HG03045 (cell line): ENCODE data around the gene ATF4.

Experiments
- ATAC-seq: cut with Tn5 transposase; IDR thresholded peaks from one replicate; pipeline ENCODE4 v1.9.1; 2021; ENCODE audit warnings: mild to moderate bottlenecking, moderate library complexity; ENCODE audit not compliant: unreplicated experiment

ATF4 gene

GRCh38 chr22:39528080-39528661 lies 7.8 kb downstream of the ATF4 start:
- no peak for ATAC-seq

DNA sequence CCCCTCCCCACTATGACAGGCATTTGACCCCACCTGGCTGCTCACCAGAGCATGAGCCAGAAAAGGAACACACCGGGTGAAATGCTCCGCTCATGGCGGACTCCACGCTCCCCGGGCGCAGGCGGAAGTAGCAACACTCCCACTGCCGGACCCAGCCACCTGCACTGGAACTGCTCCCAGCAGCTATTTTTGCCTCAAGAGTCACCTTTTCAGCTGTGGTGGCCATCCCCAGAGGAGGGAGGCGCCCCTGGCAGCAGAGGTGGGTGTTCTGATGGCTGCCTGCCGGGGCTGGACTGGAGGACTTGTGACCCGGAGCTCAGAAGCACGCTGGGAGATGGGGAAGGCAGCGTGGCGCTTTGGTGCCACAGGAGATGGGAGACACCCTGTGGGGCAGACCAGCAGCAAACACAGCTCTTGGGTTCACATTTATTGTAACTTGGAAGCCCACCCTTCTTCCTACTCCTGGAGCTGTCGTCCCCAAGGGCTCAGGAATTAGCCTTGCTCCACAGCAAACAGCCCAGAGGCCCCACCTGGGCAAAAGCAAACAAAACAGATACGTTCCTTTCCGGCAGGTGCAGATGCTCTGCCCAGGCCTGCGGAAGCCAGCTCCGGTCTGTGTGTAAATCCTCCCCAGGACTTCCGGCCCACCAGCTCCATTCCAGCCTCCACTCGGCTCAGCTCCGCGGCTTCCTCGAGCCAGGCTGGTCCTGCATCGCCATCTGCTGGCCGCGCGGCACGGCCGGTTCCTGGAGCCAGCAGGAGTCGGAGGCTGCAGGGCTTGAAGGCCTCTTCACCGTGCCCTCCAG lies 8.5 kb downstream of the ATF4 start:
- ATAC-seq: no peak

DNA sequence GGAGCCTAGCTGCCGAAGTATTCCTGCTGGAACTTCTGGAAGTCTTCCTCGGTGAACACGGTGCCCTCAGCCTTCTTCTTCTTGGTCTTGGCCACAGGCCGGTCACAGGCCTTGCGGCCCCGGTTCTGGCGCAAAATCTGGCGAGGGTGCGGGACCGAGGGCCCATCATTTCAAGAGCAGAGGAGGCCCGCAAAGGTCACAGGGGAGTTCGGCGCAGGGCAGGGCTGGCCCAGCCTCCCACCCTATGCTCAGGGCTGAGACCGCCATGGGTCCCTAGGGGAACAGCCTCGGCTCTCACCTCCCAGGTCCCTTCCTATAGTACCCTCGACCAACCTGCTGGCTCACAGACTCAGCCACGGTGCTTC lies 9.1 kb downstream of the ATF4 start:
- ATAC-seq: no peak

- ATAC-seq: no peak
Measured at GRCh38 chr22:39530116-39530515, 9.8 kb downstream of the ATF4 start.

DNA sequence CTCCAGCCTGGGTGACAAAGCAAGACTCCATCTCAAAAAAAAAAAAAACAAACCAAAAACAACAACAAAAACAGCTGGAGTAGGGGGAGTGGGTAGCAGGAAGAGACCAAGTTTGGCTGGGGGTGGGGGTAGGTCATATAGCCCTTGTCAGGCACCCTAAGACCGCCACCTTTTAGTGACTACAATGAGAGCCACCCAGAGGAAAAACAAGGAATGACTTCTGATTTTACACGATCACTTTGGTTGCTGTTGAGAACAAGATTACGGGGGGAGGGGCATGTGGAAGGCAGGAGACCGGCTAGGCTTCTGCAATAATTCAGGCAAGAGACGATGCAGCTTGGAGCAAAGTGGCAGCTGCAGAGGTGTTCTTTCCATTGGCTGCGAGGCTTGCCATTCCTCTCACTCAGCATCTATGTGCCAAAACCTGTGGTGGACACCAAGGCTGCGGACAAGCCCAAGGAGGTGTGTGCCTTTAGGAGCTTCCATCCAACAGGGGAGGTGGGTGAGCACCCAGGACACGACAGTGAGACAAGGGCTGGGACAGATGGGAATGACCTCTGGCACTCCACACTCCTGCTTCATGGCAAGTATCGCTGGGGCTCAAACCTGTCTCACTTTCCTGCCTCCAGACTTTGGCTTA lies 10.4 kb downstream of the ATF4 start:
- ATAC-seq: no peak

GRCh38 chr22:39532215-39533073 lies 12.1 kb downstream of the ATF4 start, which contains the start of gene RPS19BP1:
Gene RPS19BP1 (minus strand): TSS chr22:39532748. CDS start chr22:39532738, 10 bp downstream.
- ATAC-seq: peak; percentile 75

DNA sequence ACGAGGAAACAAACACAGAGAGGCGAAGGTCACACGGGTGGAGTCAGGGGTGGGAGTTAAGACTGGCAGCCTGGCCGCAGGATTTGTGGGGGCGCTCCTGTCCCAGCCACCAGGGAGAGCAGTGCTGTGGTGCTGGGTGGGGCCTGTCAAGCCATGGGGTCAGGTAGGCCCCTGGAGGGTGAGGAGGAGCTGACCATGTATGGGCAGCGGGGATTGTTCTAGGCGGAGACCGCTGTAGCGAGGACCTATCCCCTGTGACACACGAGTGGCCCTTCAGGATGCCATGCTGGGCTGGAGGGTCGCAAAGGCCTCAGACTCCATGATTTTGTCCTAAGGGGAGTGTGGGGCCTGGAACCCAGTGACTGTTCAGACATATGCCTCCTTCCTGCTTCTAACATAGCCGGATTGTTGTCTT lies 13.7 kb downstream of the ATF4 start:
- no peak for ATAC-seq

- no peak for ATAC-seq
Measured at GRCh38 chr22:39534591-39535356, 14.4 kb downstream of the ATF4 start.

DNA sequence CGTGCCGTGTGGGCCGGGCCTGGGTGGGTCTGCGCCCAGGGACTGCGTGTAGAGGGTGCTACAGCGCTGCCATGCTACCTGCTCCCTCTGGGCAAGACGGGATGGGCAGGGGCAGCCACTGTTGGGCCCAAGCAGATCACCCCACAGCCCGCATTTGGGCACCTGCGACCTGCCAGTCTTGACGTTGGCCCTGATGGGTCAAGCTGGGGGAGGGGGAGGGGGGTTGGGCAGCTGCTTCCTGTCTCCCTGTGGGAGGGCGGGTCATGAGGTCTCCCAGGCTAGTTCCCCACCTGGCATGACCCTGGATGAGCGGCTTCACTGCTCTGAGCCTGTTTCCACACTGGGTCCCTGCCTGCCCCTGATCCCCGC lies 15.0 kb downstream of the ATF4 start:
- ATAC-seq: no peak

GRCh38 chr22:39535831-39536449 lies 15.6 kb downstream of the ATF4 start:
- ATAC-seq: no peak

- ATAC-seq: no peak
Measured at GRCh38 chr22:39536711-39537110, 16.3 kb downstream of the ATF4 start.

- ATAC-seq: no peak
Measured at GRCh38 chr22:39537975-39538374, 17.6 kb downstream of the ATF4 start.

DNA sequence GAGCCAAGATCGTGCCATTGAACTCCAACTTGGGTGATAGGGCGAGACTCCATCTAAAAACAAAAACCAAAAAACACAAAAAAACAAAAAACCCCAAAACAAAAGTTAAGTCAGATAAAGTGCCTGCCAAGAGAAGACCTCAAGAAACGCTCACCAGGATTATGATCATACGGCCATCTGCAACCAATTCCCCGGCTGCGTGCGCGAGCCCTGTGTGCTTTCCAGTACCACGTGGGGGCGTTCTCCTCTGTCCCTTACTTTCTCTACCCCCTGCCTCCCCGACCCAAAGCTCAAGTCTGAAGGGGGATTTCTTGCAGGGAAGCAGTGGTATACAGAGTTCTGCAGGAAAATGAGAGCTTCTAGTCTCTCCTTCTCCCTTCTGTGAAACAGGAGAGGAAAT lies 22.7 kb downstream of the ATF4 start:
- no peak for ATAC-seq

DNA sequence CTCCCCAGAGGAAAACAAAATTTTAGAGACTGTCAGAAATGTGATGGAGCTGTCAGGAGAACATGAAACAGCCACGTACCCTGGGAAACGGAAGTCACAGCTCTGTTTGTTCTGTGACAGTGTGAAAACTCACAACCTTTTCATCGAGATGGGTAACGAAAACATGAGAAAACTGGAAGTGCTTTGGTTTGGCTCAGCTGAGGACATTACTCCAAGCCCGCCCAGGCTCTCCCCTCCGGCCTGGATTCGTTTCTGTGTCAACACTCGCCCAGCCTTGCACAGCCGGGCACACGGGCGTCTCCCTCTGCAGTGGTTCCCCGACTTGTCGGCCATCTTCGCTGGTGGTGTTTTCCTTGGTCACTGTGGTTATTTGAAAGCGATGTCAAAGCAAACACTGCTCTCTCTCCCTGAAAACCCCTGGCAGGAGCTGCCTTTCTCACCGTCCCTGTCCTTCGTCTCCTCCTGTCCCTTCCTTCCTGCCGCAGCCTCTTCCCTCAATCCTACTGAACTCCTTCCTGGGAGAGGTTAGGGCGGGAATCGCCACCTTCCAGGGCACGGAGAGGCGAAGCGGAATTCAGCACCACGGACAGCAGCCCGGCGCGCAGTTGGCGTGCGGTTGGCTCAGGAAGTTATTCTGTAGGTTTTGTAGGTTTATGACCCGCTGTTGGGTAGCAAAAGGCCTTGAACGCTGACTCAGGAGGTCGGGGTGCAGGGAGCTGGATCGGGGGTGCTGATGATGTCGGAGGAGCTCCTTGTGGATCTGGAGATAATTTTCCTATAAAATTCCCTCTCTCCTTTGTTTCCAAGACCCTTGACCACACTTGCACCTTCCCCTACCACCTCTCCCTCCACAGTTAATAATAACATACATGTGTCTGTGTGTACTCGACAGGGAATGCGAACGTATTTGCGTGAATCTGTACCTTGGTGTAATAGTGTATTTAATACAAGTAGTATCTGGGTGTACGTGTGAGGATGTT lies 25.3 kb downstream of the ATF4 start:
- no peak for ATAC-seq

DNA sequence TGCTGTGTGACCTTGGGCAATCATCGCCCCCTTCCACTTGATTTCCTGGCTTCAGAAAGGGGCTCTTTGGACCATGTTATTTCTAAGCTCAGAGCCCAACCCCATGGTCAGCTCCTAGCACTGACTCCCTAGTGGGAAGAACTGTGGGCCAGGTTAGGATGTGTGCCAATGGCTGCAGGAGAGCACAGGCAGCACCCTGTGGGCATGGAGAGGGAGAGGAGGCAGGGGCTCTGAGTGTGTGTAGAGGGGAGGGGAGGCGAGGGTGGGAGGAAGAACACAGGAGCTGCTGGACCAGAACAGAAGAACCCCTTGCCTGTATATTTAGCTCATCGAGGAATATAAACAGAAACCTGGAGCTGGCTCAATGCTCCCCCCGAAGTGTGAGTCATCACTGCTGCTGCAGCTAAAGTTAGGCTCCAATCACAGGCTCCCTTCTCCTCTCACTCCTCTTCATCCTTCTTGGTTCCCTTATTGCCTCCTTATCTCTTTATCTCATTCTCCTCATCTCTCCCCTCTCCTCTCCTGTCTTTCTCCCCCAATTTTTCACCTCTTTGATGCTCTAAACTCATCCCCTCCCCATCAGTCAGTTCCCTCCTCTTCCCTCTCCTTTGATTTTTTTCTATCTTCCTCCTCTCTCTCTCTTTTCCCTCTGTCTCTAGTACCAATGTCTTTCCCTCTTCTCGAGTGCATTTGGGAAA lies 26.7 kb downstream of the ATF4 start:
- no peak for ATAC-seq

DNA sequence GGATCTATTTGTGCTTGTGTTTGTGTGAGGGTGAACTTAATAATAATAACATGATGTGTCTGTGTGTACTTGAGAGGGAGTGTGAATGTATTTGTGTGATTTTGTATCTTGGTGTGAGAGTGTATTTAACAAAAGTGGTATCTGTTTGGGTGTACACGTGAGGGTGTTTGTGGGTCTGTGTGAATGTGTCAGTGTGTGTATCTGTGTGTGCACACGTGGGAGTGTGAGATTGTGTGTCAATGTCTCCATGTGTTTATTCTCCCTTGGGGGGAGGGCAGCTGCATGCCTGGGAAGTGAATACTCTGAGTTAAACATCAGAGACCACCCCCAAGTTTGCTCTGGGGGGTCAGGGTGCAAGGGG lies 27.2 kb downstream of the ATF4 start:
- ATAC-seq: no peak

- no peak for ATAC-seq
Measured at GRCh38 chr22:39553429-39553828, 33.1 kb downstream of the ATF4 start.

- ATAC-seq: no peak
Measured at GRCh38 chr22:39554151-39554550, 33.8 kb downstream of the ATF4 start.
